HCT116 (cell line): ENCODE measurements around the gene MAL.

Experiments
- POLR2A ChIP-seq: IDR thresholded peaks from 2 replicates; pipeline ENCODE4 v1.7.0; 2011; ENCODE audit warnings: borderline replicate concordance; ENCODE audit not compliant: insufficient read depth, insufficient read length; ENCODE audit errors: extremely low read depth
- SP1 ChIP-seq: IDR thresholded peaks from 2 replicates; pipeline ENCODE4 v1.6.1; 2012; ENCODE audit warnings: low read depth
- TF ChIP-seq, protein P1 (sequence below), 3 experiments: fragments of 200-600 bp in 1 of 3; sonication (generic) in 1 of 3; IDR thresholded peaks in 2 of 3; conservative IDR thresholded peaks in 1 of 3; 2 replicates each; pipeline ENCODE4 v1.5.1; 2012 to 2017; ENCODE audit warnings: low read depth in 2 of 3, low read length in 2 of 3, antibody characterized with exemption in 1 of 3, borderline replicate concordance in 1 of 3, control low read depth in 1 of 3, mild to moderate bottlenecking in 1 of 3, mixed read lengths in 1 of 3, mixed run types in 1 of 3, moderate library complexity in 1 of 3; ENCODE audit not compliant: insufficient read depth in 1 of 3
- TF ChIP-seq, protein P2 (sequence below): IDR thresholded peaks from 2 replicates; pipeline ENCODE4 v1.6.1; 2012; ENCODE audit warnings: low read depth

GRCh38 chr2:94990956-94991355 is 34.6 kb upstream of the MAL start:
- TF ChIP-seq, protein P1, sequence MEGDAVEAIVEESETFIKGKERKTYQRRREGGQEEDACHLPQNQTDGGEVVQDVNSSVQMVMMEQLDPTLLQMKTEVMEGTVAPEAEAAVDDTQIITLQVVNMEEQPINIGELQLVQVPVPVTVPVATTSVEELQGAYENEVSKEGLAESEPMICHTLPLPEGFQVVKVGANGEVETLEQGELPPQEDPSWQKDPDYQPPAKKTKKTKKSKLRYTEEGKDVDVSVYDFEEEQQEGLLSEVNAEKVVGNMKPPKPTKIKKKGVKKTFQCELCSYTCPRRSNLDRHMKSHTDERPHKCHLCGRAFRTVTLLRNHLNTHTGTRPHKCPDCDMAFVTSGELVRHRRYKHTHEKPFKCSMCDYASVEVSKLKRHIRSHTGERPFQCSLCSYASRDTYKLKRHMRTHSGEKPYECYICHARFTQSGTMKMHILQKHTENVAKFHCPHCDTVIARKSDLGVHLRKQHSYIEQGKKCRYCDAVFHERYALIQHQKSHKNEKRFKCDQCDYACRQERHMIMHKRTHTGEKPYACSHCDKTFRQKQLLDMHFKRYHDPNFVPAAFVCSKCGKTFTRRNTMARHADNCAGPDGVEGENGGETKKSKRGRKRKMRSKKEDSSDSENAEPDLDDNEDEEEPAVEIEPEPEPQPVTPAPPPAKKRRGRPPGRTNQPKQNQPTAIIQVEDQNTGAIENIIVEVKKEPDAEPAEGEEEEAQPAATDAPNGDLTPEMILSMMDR (IDR thresholded peaks at IDR 0.05 in 2 of 3, conservative IDR thresholded peaks at IDR 0.05 in 1 of 3; ENCODE audit: borderline replicate concordance in 1 of 3, insufficient read depth in 1 of 3, low read depth in 2 of 3, low read length in 2 of 3), result no peak
- TF ChIP-seq, protein P2, sequence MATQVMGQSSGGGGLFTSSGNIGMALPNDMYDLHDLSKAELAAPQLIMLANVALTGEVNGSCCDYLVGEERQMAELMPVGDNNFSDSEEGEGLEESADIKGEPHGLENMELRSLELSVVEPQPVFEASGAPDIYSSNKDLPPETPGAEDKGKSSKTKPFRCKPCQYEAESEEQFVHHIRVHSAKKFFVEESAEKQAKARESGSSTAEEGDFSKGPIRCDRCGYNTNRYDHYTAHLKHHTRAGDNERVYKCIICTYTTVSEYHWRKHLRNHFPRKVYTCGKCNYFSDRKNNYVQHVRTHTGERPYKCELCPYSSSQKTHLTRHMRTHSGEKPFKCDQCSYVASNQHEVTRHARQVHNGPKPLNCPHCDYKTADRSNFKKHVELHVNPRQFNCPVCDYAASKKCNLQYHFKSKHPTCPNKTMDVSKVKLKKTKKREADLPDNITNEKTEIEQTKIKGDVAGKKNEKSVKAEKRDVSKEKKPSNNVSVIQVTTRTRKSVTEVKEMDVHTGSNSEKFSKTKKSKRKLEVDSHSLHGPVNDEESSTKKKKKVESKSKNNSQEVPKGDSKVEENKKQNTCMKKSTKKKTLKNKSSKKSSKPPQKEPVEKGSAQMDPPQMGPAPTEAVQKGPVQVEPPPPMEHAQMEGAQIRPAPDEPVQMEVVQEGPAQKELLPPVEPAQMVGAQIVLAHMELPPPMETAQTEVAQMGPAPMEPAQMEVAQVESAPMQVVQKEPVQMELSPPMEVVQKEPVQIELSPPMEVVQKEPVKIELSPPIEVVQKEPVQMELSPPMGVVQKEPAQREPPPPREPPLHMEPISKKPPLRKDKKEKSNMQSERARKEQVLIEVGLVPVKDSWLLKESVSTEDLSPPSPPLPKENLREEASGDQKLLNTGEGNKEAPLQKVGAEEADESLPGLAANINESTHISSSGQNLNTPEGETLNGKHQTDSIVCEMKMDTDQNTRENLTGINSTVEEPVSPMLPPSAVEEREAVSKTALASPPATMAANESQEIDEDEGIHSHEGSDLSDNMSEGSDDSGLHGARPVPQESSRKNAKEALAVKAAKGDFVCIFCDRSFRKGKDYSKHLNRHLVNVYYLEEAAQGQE, result no peak
- no peak for TF ChIP-seq SP1
- no peak for TF ChIP-seq POLR2A
